Neuronal stem cell (in vitro differentiated cells): ENCODE data around the gene BMP8B.
"Not testable (repeated sequence)": the region's sequence is repeated elsewhere in the genome, so short reads cannot be mapped to it uniquely, and the experiment has no call there.

ENCODE experiments used
- DNase-seq: peaks from one replicate; pipeline ENCODE4 v3.0.0-alpha.2; 2013; ENCODE audit warnings: low spot score
- H2AFZ ChIP-seq: one replicate; pipeline ENCODE4 v1.6.1; 2013; ENCODE audit warnings: mild to moderate bottlenecking, low read length, inconsistent platforms
- H2AK5ac ChIP-seq: 2 replicates; pipeline ENCODE4 v1.6.1; 2013; ENCODE audit warnings: low read depth, mild to moderate bottlenecking, inconsistent platforms, low read length, moderate library complexity, mixed read lengths
- H2BK120ac ChIP-seq: 2 replicates; pipeline ENCODE4 v1.6.1; 2013; ENCODE audit warnings: low read depth, mild to moderate bottlenecking, inconsistent platforms, low read length, moderate library complexity, mixed read lengths
- H2BK12ac ChIP-seq: one replicate; pipeline ENCODE4 v1.6.1; 2013; ENCODE audit warnings: low read length, inconsistent platforms
- H2BK15ac ChIP-seq: 2 replicates; pipeline ENCODE4 v1.6.1; 2013; ENCODE audit warnings: mild to moderate bottlenecking, low read length, inconsistent platforms, mixed read lengths
- H2BK5ac ChIP-seq: one replicate; pipeline ENCODE4 v1.6.1; 2013; ENCODE audit warnings: inconsistent platforms, mild to moderate bottlenecking, low read length, moderate library complexity
- H3K14ac ChIP-seq: one replicate; pipeline ENCODE4 v1.6.1; 2013; ENCODE audit warnings: low read length, inconsistent platforms
- H3K18ac ChIP-seq: 2 replicates; pipeline ENCODE4 v1.6.1; 2013; ENCODE audit warnings: low read length, inconsistent platforms
- H3K23ac ChIP-seq: 2 replicates; pipeline ENCODE4 v1.6.1; 2013; ENCODE audit warnings: low read depth, mild to moderate bottlenecking, mixed read lengths, low read length, inconsistent platforms; ENCODE audit not compliant: poor library complexity
- H3K27ac ChIP-seq: replicated peaks from 3 replicates; pipeline ENCODE4 v1.5.1; 2013; ENCODE audit warnings: low read length, inconsistent platforms
- H3K27me3 ChIP-seq, 3 experiments: 2 replicates each; pipeline ENCODE4 v1.6.1; 2013; ENCODE audit warnings: low read length in 3 of 3, mild to moderate bottlenecking in 2 of 3, inconsistent platforms in 1 of 3, low read depth in 1 of 3, mixed read lengths in 1 of 3, moderate library complexity in 1 of 3; ENCODE audit not compliant: control insufficient read depth in 3 of 3, insufficient read depth in 3 of 3
- H3K36me3 ChIP-seq, 2 donors: replicated peaks in 1 of 2; 2 replicates each; pipeline ENCODE4 v1.6.1; 2013; ENCODE audit warnings: low read length in 2 of 2; ENCODE audit not compliant: control insufficient read depth in 2 of 2, insufficient read depth in 2 of 2
- H3K4ac ChIP-seq: 2 replicates; pipeline ENCODE4 v1.6.1; 2013; ENCODE audit warnings: inconsistent platforms, mild to moderate bottlenecking, low read length, moderate library complexity
- H3K4me1 ChIP-seq, 2 donors: 1 replicate in 1 of 2; 2 replicates in 1 of 2; pipeline ENCODE4 v1.6.1; 2013; ENCODE audit warnings: low read length in 2 of 2, low read depth in 1 of 2; ENCODE audit not compliant: control insufficient read depth in 2 of 2, insufficient read depth in 1 of 2
- H3K4me2 ChIP-seq: one replicate; pipeline ENCODE4 v1.6.1; 2013; ENCODE audit warnings: mild to moderate bottlenecking, low read length, inconsistent platforms; ENCODE audit not compliant: insufficient read depth, poor library complexity, severe bottlenecking
- H3K4me3 ChIP-seq, 2 donors: 2 replicates each; pipeline ENCODE4 v1.5.1; 2013; ENCODE audit warnings: low read length in 2 of 2, mild to moderate bottlenecking in 2 of 2, inconsistent platforms in 1 of 2, moderate library complexity in 1 of 2
- H3K79me1 ChIP-seq: one replicate; pipeline ENCODE4 v1.6.1; 2013; ENCODE audit warnings: low read depth, mild to moderate bottlenecking, inconsistent platforms, low read length, moderate library complexity
- H3K9ac ChIP-seq: one replicate; pipeline ENCODE4 v1.6.1; 2013; ENCODE audit warnings: mild to moderate bottlenecking, low read depth, low read length, inconsistent platforms; ENCODE audit not compliant: poor library complexity
- H3K9me3 ChIP-seq, 2 donors: replicated peaks in 1 of 2; 2 replicates each; pipeline versions ENCODE3 to v1.6.1; 2013; ENCODE audit warnings: low read length in 2 of 2, mild to moderate bottlenecking in 2 of 2, inconsistent platforms in 1 of 2, low read depth in 1 of 2, mixed read lengths in 1 of 2, moderate library complexity in 1 of 2; ENCODE audit not compliant: control insufficient read depth in 2 of 2, insufficient read depth in 1 of 2
- H4K8ac ChIP-seq: one replicate; pipeline ENCODE4 v1.6.1; 2013; ENCODE audit warnings: low read depth, mild to moderate bottlenecking, inconsistent platforms, low read length, moderate library complexity
- H4K91ac ChIP-seq: one replicate; pipeline ENCODE4 v1.6.1; 2013; ENCODE audit warnings: low read length, low read depth, mild to moderate bottlenecking, inconsistent platforms; ENCODE audit not compliant: poor library complexity
- WGBS, 2 donors: extraction: QIAGEN DNeasy Blood & Tissue Kit; methylation state at CpG; one replicate each; pipeline ENCODE4 v1.1.7; 2013; ENCODE audit warnings: missing lambda C conversion rate in 2 of 2, mixed read lengths in 1 of 2; ENCODE audit not compliant: insufficient read length in 2 of 2, insufficient replicate concordance in 1 of 2; ENCODE audit errors: extremely low coverage in 2 of 2; 5-methylcytosine and 5-hydroxymethylcytosine counted together

Gene BMP8B

GRCh38 chr1:39779821-39780220 lies 8.8 kb downstream of the BMP8B start:
- Histone ChIP-seq H2BK5ac (no peak overlapping the region), H4K91ac (no peak overlapping the region), H3K9ac (no peak overlapping the region), H2BK120ac (no peak overlapping the region), H3K18ac (no peak overlapping the region), H3K4me2 (no peak overlapping the region), H3K4me3 (no peak overlapping the region), H3K4ac (no peak overlapping the region), H2AFZ (no peak overlapping the region), H3K36me3 (no peaks in the 10 kb centered on the region), H3K9me3 (no peaks in the 10 kb centered on the region), H2BK12ac (no peak overlapping the region), H3K14ac (no peak overlapping the region), H3K23ac (no peak overlapping the region), H3K27ac (no peak overlapping the region), H2AK5ac (no peak overlapping the region), H4K8ac (no peak overlapping the region), H3K4me1 (no peaks in the 10 kb centered on the region), H3K79me1 (no peaks in the 10 kb centered on the region), H2BK15ac (no peak overlapping the region), H3K27me3 (peaks cover 0 to 35% (median 0%) of the 10 kb centered on the region in 3 experiments)
- WGBS, 2 donors: no CpG with 5 or more reads among the region's 5 CpGs
- DNase-seq: no peak

- H3K36me3 ChIP-seq: no peaks in the 10 kb centered on the region
- no peak overlapping the region for H2AFZ ChIP-seq
- H3K79me1 ChIP-seq: no peaks in the 10 kb centered on the region
- peak overlapping the region; percentile 38 for H3K14ac ChIP-seq
- H2BK5ac ChIP-seq: no peak overlapping the region
- WGBS, 2 donors: no CpG with 5 or more reads among the region's 7 CpGs
- H2AK5ac ChIP-seq: no peak overlapping the region
- H3K4me2 ChIP-seq: no peak overlapping the region
- no peak overlapping the region for H3K9ac ChIP-seq
- peak overlapping the region; percentile 28 for H3K18ac ChIP-seq
- H2BK120ac ChIP-seq: no peak overlapping the region
- H3K27ac ChIP-seq: no peak overlapping the region
- H4K8ac ChIP-seq: no peak overlapping the region
- no peak overlapping the region for H2BK12ac ChIP-seq
- H3K4me3 ChIP-seq: no peak overlapping the region
- H4K91ac ChIP-seq: no peak overlapping the region
- no peak overlapping the region for H2BK15ac ChIP-seq
- peaks cover 0 to 35% (median 0%) of the 10 kb centered on the region in 3 experiments for H3K27me3 ChIP-seq
- no peaks in the 10 kb centered on the region for H3K4me1 ChIP-seq
- no peak overlapping the region for H3K4ac ChIP-seq
- no peak overlapping the region for H3K23ac ChIP-seq
- no peaks in the 10 kb centered on the region for H3K9me3 ChIP-seq
- DNase-seq: no peak
Observed at GRCh38 chr1:39779137-39779536, 9.5 kb downstream of the BMP8B start.

GRCh38 chr1:39778463-39779099 lies 10.1 kb downstream of the BMP8B start:
- WGBS, 2 donors: no CpG with 5 or more reads among the region's 12 CpGs
- not testable (repeated sequence) for H2AFZ ChIP-seq, H2BK120ac ChIP-seq, H4K91ac ChIP-seq, H3K36me3 ChIP-seq, H3K4ac ChIP-seq, H3K79me1 ChIP-seq, H2BK12ac ChIP-seq, H3K9ac ChIP-seq, H4K8ac ChIP-seq, H3K4me1 ChIP-seq, H2BK15ac ChIP-seq, H2BK5ac ChIP-seq, H3K4me2 ChIP-seq, H3K14ac ChIP-seq, H3K9me3 ChIP-seq, DNase-seq, H3K18ac ChIP-seq, H3K4me3 ChIP-seq, H3K27ac ChIP-seq, H3K23ac ChIP-seq, H2AK5ac ChIP-seq
- peaks cover 0 to 30% (median 0%) of the 10 kb centered on the region in 3 experiments for H3K27me3 ChIP-seq

GRCh38 chr1:39777896-39778295 lies 10.8 kb downstream of the BMP8B start:
- not testable (repeated sequence) for H3K9ac ChIP-seq, H3K27ac ChIP-seq, H3K18ac ChIP-seq, H3K4ac ChIP-seq, H2AK5ac ChIP-seq, H3K4me1 ChIP-seq, H2BK15ac ChIP-seq, H3K36me3 ChIP-seq, DNase-seq, H3K9me3 ChIP-seq, H3K23ac ChIP-seq, H2AFZ ChIP-seq, H4K91ac ChIP-seq, H2BK5ac ChIP-seq, H3K4me3 ChIP-seq, H3K79me1 ChIP-seq, H4K8ac ChIP-seq, H3K4me2 ChIP-seq, H2BK120ac ChIP-seq, H3K14ac ChIP-seq
- Histone ChIP-seq H2BK12ac (peak overlapping the region; percentile 58), H3K27me3 (peaks cover 0 to 24% (median 0%) of the 10 kb centered on the region in 3 experiments)
- WGBS, 2 donors: no CpG with 5 or more reads among the region's 17 CpGs
